Measurements from ENCODE around the gene ERFL. TPM values are rescaled to one million over a fixed set of nuclear protein-coding genes. Genes with fewer than 3 reads are reported as not detected.

The ERFL gene
- total RNA-seq, 1 donor from 2014 or later, result 0.49 TPM

DNA sequence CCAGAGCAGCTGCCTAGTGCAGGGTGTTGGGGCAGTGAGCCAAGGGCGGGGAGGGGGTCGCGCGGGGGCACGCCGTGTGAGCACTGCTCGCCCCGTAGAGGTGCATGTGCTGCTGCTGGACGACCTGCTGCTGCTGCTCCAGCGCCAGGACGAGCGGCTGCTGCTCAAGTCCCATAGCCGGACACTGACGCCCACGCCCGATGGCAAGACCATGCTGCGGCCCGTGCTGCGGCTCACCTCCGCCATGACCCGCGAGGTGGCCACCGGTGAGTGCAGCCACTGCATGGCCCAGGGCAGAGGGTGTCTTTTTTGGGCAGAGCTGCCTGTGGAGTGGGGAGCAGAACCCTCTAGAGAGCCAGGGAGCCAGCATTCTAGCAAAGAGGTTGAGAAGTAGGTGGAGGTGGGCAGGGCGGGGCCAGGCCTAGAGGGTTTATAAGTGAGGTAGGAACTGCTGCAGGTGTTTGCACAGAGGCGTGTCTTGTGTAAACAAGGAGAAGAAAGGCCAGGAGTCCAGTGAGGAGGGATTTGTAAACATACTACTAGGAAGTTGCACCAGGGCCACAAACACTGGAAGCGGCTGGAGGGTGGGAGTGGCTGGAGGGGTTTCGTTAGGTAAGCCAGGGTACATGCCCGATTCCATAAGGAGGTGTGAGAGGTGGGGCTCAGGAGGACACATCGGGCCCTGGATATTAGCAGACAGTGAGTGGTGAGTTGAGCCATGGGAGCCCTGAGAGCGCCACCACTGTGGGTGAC is 24.0 kb downstream of the ERFL start:
- Histone ChIP-seq H3K27ac (no peak overlapping the region), H3K4me1 (no peaks in the 10 kb centered on the region), H3K4me3 (no peak overlapping the region), H3K27me3 (no peaks in the 10 kb centered on the region), H3K36me3 (peaks cover 0 to 70% of the 10 kb centered on the region in 2 donors), H3K9me3 (no peaks in the 10 kb centered on the region)
- TF ChIP-seq, protein P1, sequence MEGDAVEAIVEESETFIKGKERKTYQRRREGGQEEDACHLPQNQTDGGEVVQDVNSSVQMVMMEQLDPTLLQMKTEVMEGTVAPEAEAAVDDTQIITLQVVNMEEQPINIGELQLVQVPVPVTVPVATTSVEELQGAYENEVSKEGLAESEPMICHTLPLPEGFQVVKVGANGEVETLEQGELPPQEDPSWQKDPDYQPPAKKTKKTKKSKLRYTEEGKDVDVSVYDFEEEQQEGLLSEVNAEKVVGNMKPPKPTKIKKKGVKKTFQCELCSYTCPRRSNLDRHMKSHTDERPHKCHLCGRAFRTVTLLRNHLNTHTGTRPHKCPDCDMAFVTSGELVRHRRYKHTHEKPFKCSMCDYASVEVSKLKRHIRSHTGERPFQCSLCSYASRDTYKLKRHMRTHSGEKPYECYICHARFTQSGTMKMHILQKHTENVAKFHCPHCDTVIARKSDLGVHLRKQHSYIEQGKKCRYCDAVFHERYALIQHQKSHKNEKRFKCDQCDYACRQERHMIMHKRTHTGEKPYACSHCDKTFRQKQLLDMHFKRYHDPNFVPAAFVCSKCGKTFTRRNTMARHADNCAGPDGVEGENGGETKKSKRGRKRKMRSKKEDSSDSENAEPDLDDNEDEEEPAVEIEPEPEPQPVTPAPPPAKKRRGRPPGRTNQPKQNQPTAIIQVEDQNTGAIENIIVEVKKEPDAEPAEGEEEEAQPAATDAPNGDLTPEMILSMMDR (IDR thresholded peaks at IDR 0.05), result no peak
- TF ChIP-seq POLR2AphosphoS5 (IDR thresholded peaks at IDR 0.05; ENCODE audit: insufficient read depth in 1 of 2, low read depth in 1 of 2) (no peak), POLR2A (IDR thresholded peaks at IDR 0.05) (no peak)
- intact Hi-C loops (cut with DNase I), result no loop called here
- DNase-seq (ENCODE audit: extremely low spot score in 2 of 2), result no peak

DNA sequence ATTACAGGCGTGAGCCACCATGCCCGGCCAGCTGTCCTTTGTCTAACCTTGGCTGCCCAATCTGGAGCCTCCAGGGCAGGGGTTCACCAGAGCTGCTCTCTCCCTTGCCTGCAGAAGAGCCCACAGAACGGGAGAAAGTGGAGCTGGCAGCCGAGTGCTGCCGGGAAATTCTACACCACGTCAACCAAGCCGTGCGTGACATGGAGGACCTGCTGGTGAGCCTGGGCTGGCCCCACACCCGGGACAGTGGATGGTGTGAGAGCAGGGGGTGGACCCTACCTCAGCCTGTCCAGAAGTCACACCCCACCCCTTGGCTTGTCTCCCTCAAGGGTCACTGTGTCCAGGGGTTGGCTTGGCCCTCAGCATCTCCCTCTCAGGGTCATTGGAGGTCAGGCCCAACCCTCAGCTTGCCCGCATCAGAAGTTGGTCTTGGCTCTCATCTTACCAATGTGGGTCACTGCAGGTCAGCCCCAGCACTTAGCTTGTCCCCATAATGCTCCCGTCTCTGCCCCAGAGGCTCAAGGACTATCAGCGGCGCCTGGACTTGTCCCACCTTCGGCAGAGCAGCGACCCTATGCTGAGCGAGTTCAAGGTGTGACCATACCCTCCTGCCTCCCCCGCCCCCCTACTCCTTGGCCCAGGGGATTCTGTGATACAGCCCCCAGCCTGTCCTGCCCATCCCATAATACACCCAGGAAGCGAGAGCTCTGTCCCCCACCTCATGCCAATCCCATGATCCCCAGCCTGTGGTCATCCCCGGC is 24.9 kb downstream of the ERFL start:
- H3K9me3 ChIP-seq, result no peaks in the 10 kb centered on the region
- TF ChIP-seq, protein P1 (IDR thresholded peaks at IDR 0.05), result no peak
- H3K27ac ChIP-seq, result no peak overlapping the region
- no peaks in the 10 kb centered on the region for H3K4me1 ChIP-seq
- H3K4me3 ChIP-seq, result no peak overlapping the region
- no peak for DNase-seq (ENCODE audit: extremely low spot score in 2 of 2)
- intact Hi-C loops (cut with DNase I), result no loop called here
- no peaks in the 10 kb centered on the region for H3K27me3 ChIP-seq
- peaks cover 0 to 78% of the 10 kb centered on the region in 2 donors for H3K36me3 ChIP-seq

GRCh38 chr19:41902594-41902993 is 25.7 kb downstream of the ERFL start:
- no peaks in the 10 kb centered on the region for H3K9me3 ChIP-seq
- no peak overlapping the region for H3K4me3 ChIP-seq
- H3K27me3 ChIP-seq, result no peaks in the 10 kb centered on the region
- DNase-seq (ENCODE audit: extremely low spot score in 2 of 2), result no peak
- peaks cover 0 to 86% of the 10 kb centered on the region in 2 donors for H3K36me3 ChIP-seq
- H3K4me1 ChIP-seq, result no peaks in the 10 kb centered on the region
- H3K27ac ChIP-seq, result no peak overlapping the region
- intact Hi-C loops (cut with DNase I), result no loop called here
- no peak for TF ChIP-seq POLR2A (IDR thresholded peaks at IDR 0.05)
- TF ChIP-seq, protein P1 (IDR thresholded peaks at IDR 0.05), result no peak
- TF ChIP-seq POLR2AphosphoS5 (IDR thresholded peaks at IDR 0.05; ENCODE audit: insufficient read depth in 1 of 2, low read depth in 1 of 2), result no peak

GRCh38 chr19:41901707-41902360 is 26.4 kb downstream of the ERFL start:
- intact Hi-C loops (cut with DNase I), result no loop called here
- DNase-seq (ENCODE audit: extremely low spot score in 2 of 2), result no peak
- H3K4me1 ChIP-seq, result no peaks in the 10 kb centered on the region
- H3K36me3 ChIP-seq, result peaks cover 0 to 92% of the 10 kb centered on the region in 2 donors
- no peak overlapping the region for H3K4me3 ChIP-seq
- no peaks in the 10 kb centered on the region for H3K9me3 ChIP-seq
- TF ChIP-seq POLR2A (IDR thresholded peaks at IDR 0.05) (no peak), POLR2AphosphoS5 (IDR thresholded peaks at IDR 0.05; ENCODE audit: insufficient read depth in 1 of 2, low read depth in 1 of 2) (no peak)
- TF ChIP-seq, protein P1 (IDR thresholded peaks at IDR 0.05), result no peak
- H3K27me3 ChIP-seq, result no peaks in the 10 kb centered on the region
- no peak overlapping the region for H3K27ac ChIP-seq
